ENCODE measurements around the gene SCAF4.

GRCh38 chr21:31675960-31676359 is 56.0 kb downstream of the SCAF4 start:
- TF ChIP-seq RAD21 (conservative IDR thresholded peaks at IDR 0.05 in 1 of 2, IDR thresholded peaks at IDR 0.05 in 1 of 2): no peak
- TF ChIP-seq POLR2A (IDR thresholded peaks at IDR 0.05; ENCODE audit: low read length): no peak
- TF ChIP-seq CTCF (IDR thresholded peaks at IDR 0.05): no peak
- no peak for TF ChIP-seq MAFK (IDR thresholded peaks at IDR 0.05; ENCODE audit: partially characterized antibody)
- TF ChIP-seq PHF8 (IDR thresholded peaks at IDR 0.05; ENCODE audit: borderline replicate concordance, low read depth): no peak
- TF ChIP-seq E2F6 (IDR thresholded peaks at IDR 0.05; ENCODE audit: borderline replicate concordance, low read depth): no peak
- no peak for TF ChIP-seq RNF2 (IDR thresholded peaks at IDR 0.05; ENCODE audit: borderline replicate concordance, low read depth)
- TF ChIP-seq FOXS1 (CRISPR knock-in tag; IDR thresholded peaks at IDR 0.05): no peak
- TF ChIP-seq ELK1 (IDR thresholded peaks at IDR 0.05; ENCODE audit: low read depth, low read length): no peak

Measured in A549 (cell line).